GM23338 (cell line): ENCODE measurements around the gene ITGB3. TPM values are rescaled to one million over a fixed set of nuclear protein-coding genes. Genes with fewer than 3 reads are reported as not detected.

Experiments
- ATAC-seq: fragments of 200-7000 bp; cut with Tn5 transposase; 3 replicates; pipeline ENCODE4 v1.9.1; 2020
- DNase-seq: peaks from one replicate; pipeline ENCODE4 v3.0.0-alpha.2; 2015; ENCODE audit warnings: low spot score
- H2AFZ ChIP-seq: fragments of 200-600 bp; sonication (generic); 2 replicates; pipeline ENCODE4 v1.8.0; 2016; ENCODE audit warnings: antibody characterized with exemption, mild to moderate bottlenecking, moderate library complexity
- H3F3A ChIP-seq: fragments of 200-600 bp; sonication (generic); replicated peaks from 2 replicates; pipeline ENCODE4 v1.8.0; 2017; ENCODE audit warnings: antibody characterized with exemption, mixed run types, low read depth
- H3K27ac ChIP-seq: fragments of 200-600 bp; sonication (generic); 2 replicates; pipeline ENCODE4 v1.6.1; 2016; ENCODE audit warnings: low read depth
- H3K27me3 ChIP-seq: fragments of 200-600 bp; sonication (generic); 2 replicates; pipeline ENCODE4 v1.8.0; 2016; ENCODE audit warnings: mild to moderate bottlenecking, mixed run types, moderate library complexity; ENCODE audit not compliant: insufficient read depth
- H3K36me3 ChIP-seq: fragments of 200-600 bp; sonication (generic); 2 replicates; pipeline ENCODE4 v1.8.0; 2016; ENCODE audit warnings: mild to moderate bottlenecking; ENCODE audit not compliant: insufficient read depth
- H3K4me1 ChIP-seq: fragments of 200-600 bp; sonication (generic); 2 replicates; pipeline ENCODE4 v1.8.0; 2016; ENCODE audit warnings: mild to moderate bottlenecking, moderate library complexity; ENCODE audit not compliant: insufficient read depth
- H3K4me2 ChIP-seq: fragments of 200-600 bp; sonication (generic); 2 replicates; pipeline ENCODE4 v1.7.1; 2017; ENCODE audit warnings: mixed run types
- H3K4me3 ChIP-seq: fragments of 200-600 bp; sonication (generic); 2 replicates; pipeline ENCODE4 v1.6.1; 2016; ENCODE audit warnings: mixed run types
- H3K79me2 ChIP-seq: fragments of 200-600 bp; sonication (generic); replicated peaks from 2 replicates; pipeline ENCODE4 v1.8.0; 2017; ENCODE audit warnings: mild to moderate bottlenecking; ENCODE audit not compliant: insufficient read depth
- H3K9me2 ChIP-seq: fragments of 200-600 bp; sonication (generic); 2 replicates; pipeline ENCODE4 v1.8.0; 2017; ENCODE audit not compliant: insufficient read depth
- H4K20me1 ChIP-seq: fragments of 200-600 bp; sonication (generic); replicated peaks from 2 replicates; pipeline ENCODE4 v1.8.0; 2017; ENCODE audit warnings: mild to moderate bottlenecking; ENCODE audit not compliant: insufficient read depth
- H3K27ac Mint-ChIP-seq: 2 replicates; pipeline ENCODE4 v1.8.0; 2020; ENCODE audit warnings: inconsistent platforms, mild to moderate bottlenecking, moderate library complexity, mixed read lengths
- H3K27me3 Mint-ChIP-seq: 3 replicates; pipeline ENCODE4 v1.8.0; 2022; ENCODE audit warnings: low read depth, mild to moderate bottlenecking, moderate library complexity, mixed read lengths, inconsistent platforms; ENCODE audit not compliant: insufficient read depth, poor library complexity
- H3K36me3 Mint-ChIP-seq: 3 replicates; pipeline ENCODE4 v1.8.0; 2021; ENCODE audit warnings: low read depth, mild to moderate bottlenecking, inconsistent platforms, moderate library complexity, mixed read lengths
- H3K4me1 Mint-ChIP-seq: 3 replicates; pipeline ENCODE4 v1.8.0; 2020; ENCODE audit warnings: mild to moderate bottlenecking, inconsistent platforms, mixed read lengths
- H3K4me3 Mint-ChIP-seq: 3 replicates; pipeline ENCODE4 v1.8.0; 2021; ENCODE audit warnings: moderate library complexity, mild to moderate bottlenecking, inconsistent platforms, mixed read lengths
- H3K9me3 Mint-ChIP-seq: 3 replicates; pipeline ENCODE4 v1.8.0; 2020; ENCODE audit warnings: moderate library complexity, mild to moderate bottlenecking, inconsistent platforms, mixed read lengths
- CREB1 ChIP-seq: fragments of 250-450 bp; sonication (Bioruptor Pico); IDR thresholded peaks from 2 replicates; pipeline ENCODE4 v1.5.0; 2020; ENCODE audit warnings: low read depth, mild to moderate bottlenecking, moderate library complexity
- JUNB ChIP-seq: IDR thresholded peaks from one replicate; pipeline ENCODE4 v1.6.1; 2016; ENCODE audit warnings: antibody characterized with exemption; ENCODE audit not compliant: unreplicated experiment
- STAT1 ChIP-seq: IDR thresholded peaks from one replicate; pipeline ENCODE4 v1.6.1; 2016; ENCODE audit warnings: antibody characterized with exemption; ENCODE audit not compliant: unreplicated experiment
- ZNF331 ChIP-seq: fragments of 250-450 bp; sonication (Bioruptor Pico); IDR thresholded peaks from 2 replicates; pipeline ENCODE4 v1.5.0; 2020; ENCODE audit warnings: low read depth, mild to moderate bottlenecking, moderate library complexity
- polyA plus RNA-seq: library from polyadenylated mRNA; unstranded; fragments of >200 nt; fragmentation: Nextera tagmentation; extraction: Ambion mirVana; gene quantifications from 2 replicates; pipeline ENCODE4 v1.2.1, GENCODE V29; 2016
- total RNA-seq: library from RNA; depleted of rRNA; stranded (reverse); fragments of >200 nt; shearing (Covaris generic); gene quantifications from 2 replicates; pipeline ENCODE4 v1.2.3, GENCODE V29; 2014
- TF ChIP-seq, protein P1 (sequence below): IDR thresholded peaks from 2 replicates; pipeline ENCODE4 v1.6.1; 2016; ENCODE audit warnings: antibody characterized with exemption
- TF ChIP-seq, protein P2 (sequence below): IDR thresholded peaks from one replicate; pipeline ENCODE4 v1.6.1; 2018; ENCODE audit warnings: antibody characterized with exemption; ENCODE audit not compliant: unreplicated experiment

The ITGB3 gene
- total and polyA plus RNA-seq, 2 experiments from 2014 or later, result 0.52 TPM; not detected in 1

DNA sequence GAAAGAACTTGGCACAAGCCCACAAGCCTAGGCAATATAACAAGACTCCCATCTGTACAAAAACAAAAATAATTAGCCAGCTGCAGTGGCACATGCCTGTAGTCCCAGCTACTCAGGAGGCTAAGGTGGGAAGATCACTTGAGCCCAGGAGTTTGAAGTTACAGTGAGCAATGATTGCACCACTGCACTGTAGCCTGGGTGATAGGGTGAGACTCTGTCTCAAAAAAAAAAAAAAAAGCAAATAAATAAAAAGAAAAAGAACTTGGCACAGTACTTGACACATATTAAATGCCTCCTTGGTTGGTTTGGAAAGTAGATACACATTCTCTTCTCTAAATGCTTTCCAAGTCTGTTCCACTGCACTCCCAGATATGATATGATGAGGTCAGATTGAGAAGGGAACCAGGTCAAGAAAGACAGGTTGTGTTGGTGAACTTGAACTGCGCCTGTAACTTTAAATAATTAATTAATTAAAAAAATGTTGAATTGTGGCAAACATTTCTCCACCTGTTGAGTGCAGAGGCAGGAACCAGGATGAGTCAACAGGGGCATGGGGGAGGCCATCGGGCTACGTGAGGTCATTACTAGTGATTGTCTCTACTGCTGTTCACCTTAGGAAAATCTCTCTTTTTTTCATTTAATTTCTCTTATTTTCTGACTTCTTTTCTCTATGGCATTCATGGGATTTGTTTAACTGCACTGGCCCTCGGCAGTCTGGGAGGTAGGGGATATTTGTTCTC lies 44.2 kb downstream of the ITGB3 start:
- H3K4me3 ChIP-seq, result no peak overlapping the region
- H3K9me2 ChIP-seq, result no peaks in the 10 kb centered on the region
- ATAC-seq (no peak), DNase-seq (no peak)
- H2AFZ ChIP-seq, result no peak overlapping the region
- H3K36me3 ChIP-seq, result no peaks in the 10 kb centered on the region
- Mint-ChIP-seq H3K27me3 (peaks cover 2% of the 10 kb centered on the region), H3K36me3 (no peaks in the 10 kb centered on the region), H3K9me3 (no peaks in the 10 kb centered on the region), H3K4me1 (peaks cover 2% of the 10 kb centered on the region; the same call in 1 of the 3 replicates), H3K4me3 (no peak overlapping the region), H3K27ac (no peak overlapping the region)
- no peaks in the 10 kb centered on the region for H3K27me3 ChIP-seq
- no peak overlapping the region for H3K27ac ChIP-seq
- TF ChIP-seq JUNB (no peak), STAT1 (no peak), CREB1 (no peak), ZNF331 (no peak)
- TF ChIP-seq, protein P1, sequence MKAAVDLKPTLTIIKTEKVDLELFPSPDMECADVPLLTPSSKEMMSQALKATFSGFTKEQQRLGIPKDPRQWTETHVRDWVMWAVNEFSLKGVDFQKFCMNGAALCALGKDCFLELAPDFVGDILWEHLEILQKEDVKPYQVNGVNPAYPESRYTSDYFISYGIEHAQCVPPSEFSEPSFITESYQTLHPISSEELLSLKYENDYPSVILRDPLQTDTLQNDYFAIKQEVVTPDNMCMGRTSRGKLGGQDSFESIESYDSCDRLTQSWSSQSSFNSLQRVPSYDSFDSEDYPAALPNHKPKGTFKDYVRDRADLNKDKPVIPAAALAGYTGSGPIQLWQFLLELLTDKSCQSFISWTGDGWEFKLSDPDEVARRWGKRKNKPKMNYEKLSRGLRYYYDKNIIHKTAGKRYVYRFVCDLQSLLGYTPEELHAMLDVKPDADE, result no peak
- TF ChIP-seq, protein P2, sequence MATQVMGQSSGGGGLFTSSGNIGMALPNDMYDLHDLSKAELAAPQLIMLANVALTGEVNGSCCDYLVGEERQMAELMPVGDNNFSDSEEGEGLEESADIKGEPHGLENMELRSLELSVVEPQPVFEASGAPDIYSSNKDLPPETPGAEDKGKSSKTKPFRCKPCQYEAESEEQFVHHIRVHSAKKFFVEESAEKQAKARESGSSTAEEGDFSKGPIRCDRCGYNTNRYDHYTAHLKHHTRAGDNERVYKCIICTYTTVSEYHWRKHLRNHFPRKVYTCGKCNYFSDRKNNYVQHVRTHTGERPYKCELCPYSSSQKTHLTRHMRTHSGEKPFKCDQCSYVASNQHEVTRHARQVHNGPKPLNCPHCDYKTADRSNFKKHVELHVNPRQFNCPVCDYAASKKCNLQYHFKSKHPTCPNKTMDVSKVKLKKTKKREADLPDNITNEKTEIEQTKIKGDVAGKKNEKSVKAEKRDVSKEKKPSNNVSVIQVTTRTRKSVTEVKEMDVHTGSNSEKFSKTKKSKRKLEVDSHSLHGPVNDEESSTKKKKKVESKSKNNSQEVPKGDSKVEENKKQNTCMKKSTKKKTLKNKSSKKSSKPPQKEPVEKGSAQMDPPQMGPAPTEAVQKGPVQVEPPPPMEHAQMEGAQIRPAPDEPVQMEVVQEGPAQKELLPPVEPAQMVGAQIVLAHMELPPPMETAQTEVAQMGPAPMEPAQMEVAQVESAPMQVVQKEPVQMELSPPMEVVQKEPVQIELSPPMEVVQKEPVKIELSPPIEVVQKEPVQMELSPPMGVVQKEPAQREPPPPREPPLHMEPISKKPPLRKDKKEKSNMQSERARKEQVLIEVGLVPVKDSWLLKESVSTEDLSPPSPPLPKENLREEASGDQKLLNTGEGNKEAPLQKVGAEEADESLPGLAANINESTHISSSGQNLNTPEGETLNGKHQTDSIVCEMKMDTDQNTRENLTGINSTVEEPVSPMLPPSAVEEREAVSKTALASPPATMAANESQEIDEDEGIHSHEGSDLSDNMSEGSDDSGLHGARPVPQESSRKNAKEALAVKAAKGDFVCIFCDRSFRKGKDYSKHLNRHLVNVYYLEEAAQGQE, result no peak
- H4K20me1 ChIP-seq, result no peaks in the 10 kb centered on the region
- H3K79me2 ChIP-seq, result no peaks in the 10 kb centered on the region
- H3K4me2 ChIP-seq, result no peak overlapping the region
- H3F3A ChIP-seq, result no peaks in the 10 kb centered on the region
- H3K4me1 ChIP-seq, result no peaks in the 10 kb centered on the region

DNA sequence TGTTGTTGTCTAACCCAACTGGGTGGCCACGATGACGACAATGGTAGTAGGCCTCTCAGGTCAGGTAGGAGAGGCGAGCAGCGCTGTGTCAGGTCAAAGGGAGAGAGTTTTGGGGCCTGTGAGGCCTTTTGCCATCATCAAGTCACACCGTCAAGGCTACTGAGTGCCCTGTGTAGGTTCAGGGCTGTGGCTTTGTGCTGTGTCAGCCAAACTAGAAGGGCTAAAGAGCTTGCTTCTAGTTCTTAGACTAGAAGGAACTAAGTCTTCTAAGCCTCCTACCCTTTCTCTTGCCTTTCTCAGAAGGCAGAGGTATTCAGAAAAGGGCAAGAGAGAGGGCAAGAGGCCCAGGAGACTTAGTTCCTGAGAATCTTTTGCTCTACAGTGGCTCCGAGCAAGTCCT lies 45.1 kb downstream of the ITGB3 start:
- H4K20me1 ChIP-seq, result no peaks in the 10 kb centered on the region
- ATAC-seq (no peak), DNase-seq (no peak)
- H3K9me2 ChIP-seq, result no peaks in the 10 kb centered on the region
- Mint-ChIP-seq H3K27me3 (peaks cover 9% of the 10 kb centered on the region), H3K9me3 (no peaks in the 10 kb centered on the region), H3K36me3 (no peaks in the 10 kb centered on the region), H3K4me3 (no peak overlapping the region), H3K27ac (no peak overlapping the region), H3K4me1 (peaks cover 2% of the 10 kb centered on the region; the same call in 1 of the 3 replicates)
- no peak overlapping the region for H2AFZ ChIP-seq
- no peaks in the 10 kb centered on the region for H3K36me3 ChIP-seq
- no peaks in the 10 kb centered on the region for H3K79me2 ChIP-seq
- H3K27ac ChIP-seq, result no peak overlapping the region
- H3K4me3 ChIP-seq, result no peak overlapping the region
- no peak overlapping the region for H3K4me2 ChIP-seq
- H3K4me1 ChIP-seq, result no peaks in the 10 kb centered on the region
- no peaks in the 10 kb centered on the region for H3K27me3 ChIP-seq
- no peaks in the 10 kb centered on the region for H3F3A ChIP-seq
- TF ChIP-seq, protein P1, result no peak
- no peak for TF ChIP-seq JUNB
- no peak for TF ChIP-seq STAT1
- TF ChIP-seq, protein P2, result no peak
